ENCODE data around the gene VEPH1. TPM values are rescaled to one million over a fixed set of nuclear protein-coding genes. Genes with fewer than 3 reads are reported as not detected.

The VEPH1 gene
- total and polyA plus RNA-seq, 9 of the 15 experiments (the other 6 are each of a cell fraction or from before 2014, with no cell fraction given): 4.5 to 15.6 (median 5.8) TPM

DNA sequence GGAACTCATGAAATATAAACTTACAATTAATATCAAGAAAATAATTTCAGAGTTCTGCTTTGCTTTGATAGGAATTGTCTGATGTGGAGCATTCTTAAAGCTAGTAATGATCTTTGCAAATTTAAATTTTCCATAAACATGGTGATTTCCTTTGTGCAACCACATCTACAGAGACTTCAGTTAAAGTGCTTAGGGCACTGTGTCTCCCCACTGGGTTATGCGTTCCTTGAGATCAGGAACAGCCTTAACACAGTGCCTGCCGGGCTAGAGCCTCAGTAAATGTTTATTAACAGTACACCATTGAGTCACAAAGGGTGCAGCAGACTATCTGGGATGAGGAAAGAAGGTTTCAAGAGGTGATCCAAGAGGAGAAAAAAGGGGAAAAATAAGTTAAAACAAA lies 235.2 kb downstream of the VEPH1 start:
- no peaks in the 10 kb centered on the region for H3K9me1 ChIP-seq (ENCODE audit: control insufficient read depth, insufficient read depth, low read length)
- H3K4me3 ChIP-seq: no peak overlapping the region
- no peak overlapping the region for H2AFZ ChIP-seq (ENCODE audit: low read depth, low read length)
- WGBS (ENCODE audit: insufficient coverage, low coverage, missing lambda C conversion rate): 15% methylated on average over 2 of the region's 2 CpGs
- no peaks in the 10 kb centered on the region for H3K36me3 ChIP-seq (ENCODE audit: control insufficient read depth, insufficient read depth, low read length)
- no peaks in the 10 kb centered on the region for H4K20me1 ChIP-seq (replicated peaks; ENCODE audit: control insufficient read depth, insufficient read depth, low read length)
- no peak overlapping the region for H3K9ac ChIP-seq (ENCODE audit: insufficient read depth in 1 of 2, low read depth in 2 of 2, low read length in 2 of 2)
- H3K79me2 ChIP-seq (ENCODE audit: control insufficient read depth, insufficient read depth, low read length): no peaks in the 10 kb centered on the region
- POLR2A ChIA-PET: interaction anchor here (0.5 kb wide), 1 partner anchor 20 kb away, joined by 3 read pairs; no protein-coding TSS in a partner anchor
- BruUV-seq (replicated peaks): no TSS peak
- in situ Hi-C loops (cut with MboI): no loop called here
- FAIRE-seq (no peak), ATAC-seq (no peak), DNase-seq (ENCODE audit: extremely low read depth in 1 of 4, low spot score in 3 of 4) (no peak)
- H3K27me3 ChIP-seq (ENCODE audit: control insufficient read depth in 2 of 2, insufficient read depth in 2 of 2, low read length in 2 of 2): no peaks in the 10 kb centered on the region
- intact Hi-C loops (cut with micrococcal nuclease): no loop called here
- CTCF ChIA-PET (ENCODE audit: low intra/inter-chr PET ratio): interaction anchor here (0.6 kb wide), 1 partner anchor 45 kb away, joined by 3 read pairs; no protein-coding TSS in a partner anchor
- H3K27ac ChIP-seq (ENCODE audit: extremely low read depth, low read depth, low read length): no peak overlapping the region
- H3K9me3 ChIP-seq (replicated peaks; ENCODE audit: control insufficient read depth, insufficient read depth, low read depth, low read length): no peaks in the 10 kb centered on the region
- peaks cover 0 to 11% of the 10 kb centered on the region in 2 experiments; a peak in 3 of 5 replicates for H3K4me1 ChIP-seq (replicated peaks in 1 of 2; ENCODE audit: control insufficient read depth in 2 of 2, insufficient read depth in 2 of 2, low read length in 2 of 2)
- no peak overlapping the region for H3K4me2 ChIP-seq (ENCODE audit: insufficient read depth, low read length)
- TF ChIP-seq ZZZ3 (IDR thresholded peaks at IDR 0.05): no peak
- TF ChIP-seq, protein P1, sequence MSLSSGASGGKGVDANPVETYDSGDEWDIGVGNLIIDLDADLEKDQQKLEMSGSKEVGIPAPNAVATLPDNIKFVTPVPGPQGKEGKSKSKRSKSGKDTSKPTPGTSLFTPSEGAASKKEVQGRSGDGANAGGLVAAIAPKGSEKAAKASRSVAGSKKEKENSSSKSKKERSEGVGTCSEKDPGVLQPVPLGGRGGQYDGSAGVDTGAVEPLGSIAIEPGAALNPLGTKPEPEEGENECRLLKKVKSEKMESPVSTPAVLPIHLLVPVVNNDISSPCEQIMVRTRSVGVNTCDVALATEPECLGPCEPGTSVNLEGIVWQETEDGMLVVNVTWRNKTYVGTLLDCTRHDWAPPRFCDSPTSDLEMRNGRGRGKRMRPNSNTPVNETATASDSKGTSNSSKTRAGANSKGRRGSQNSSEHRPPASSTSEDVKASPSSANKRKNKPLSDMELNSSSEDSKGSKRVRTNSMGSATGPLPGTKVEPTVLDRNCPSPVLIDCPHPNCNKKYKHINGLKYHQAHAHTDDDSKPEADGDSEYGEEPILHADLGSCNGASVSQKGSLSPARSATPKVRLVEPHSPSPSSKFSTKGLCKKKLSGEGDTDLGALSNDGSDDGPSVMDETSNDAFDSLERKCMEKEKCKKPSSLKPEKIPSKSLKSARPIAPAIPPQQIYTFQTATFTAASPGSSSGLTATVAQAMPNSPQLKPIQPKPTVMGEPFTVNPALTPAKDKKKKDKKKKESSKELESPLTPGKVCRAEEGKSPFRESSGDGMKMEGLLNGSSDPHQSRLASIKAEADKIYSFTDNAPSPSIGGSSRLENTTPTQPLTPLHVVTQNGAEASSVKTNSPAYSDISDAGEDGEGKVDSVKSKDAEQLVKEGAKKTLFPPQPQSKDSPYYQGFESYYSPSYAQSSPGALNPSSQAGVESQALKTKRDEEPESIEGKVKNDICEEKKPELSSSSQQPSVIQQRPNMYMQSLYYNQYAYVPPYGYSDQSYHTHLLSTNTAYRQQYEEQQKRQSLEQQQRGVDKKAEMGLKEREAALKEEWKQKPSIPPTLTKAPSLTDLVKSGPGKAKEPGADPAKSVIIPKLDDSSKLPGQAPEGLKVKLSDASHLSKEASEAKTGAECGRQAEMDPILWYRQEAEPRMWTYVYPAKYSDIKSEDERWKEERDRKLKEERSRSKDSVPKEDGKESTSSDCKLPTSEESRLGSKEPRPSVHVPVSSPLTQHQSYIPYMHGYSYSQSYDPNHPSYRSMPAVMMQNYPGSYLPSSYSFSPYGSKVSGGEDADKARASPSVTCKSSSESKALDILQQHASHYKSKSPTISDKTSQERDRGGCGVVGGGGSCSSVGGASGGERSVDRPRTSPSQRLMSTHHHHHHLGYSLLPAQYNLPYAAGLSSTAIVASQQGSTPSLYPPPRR (CRISPR knock-in tag; IDR thresholded peaks at IDR 0.05; ENCODE audit: borderline replicate concordance): no peak
- TF ChIP-seq TEAD4 (IDR thresholded peaks at IDR 0.05; ENCODE audit: low read length): no peak
- TF ChIP-seq TEAD4 (CRISPR knock-in tag; IDR thresholded peaks at IDR 0.05; ENCODE audit: borderline replicate concordance): no peak
- TF ChIP-seq BDP1 (IDR thresholded peaks at IDR 0.05; ENCODE audit: insufficient read depth, insufficient read length): no peak
- no peak for TF ChIP-seq FOXJ2 (tag; IDR thresholded peaks at IDR 0.05)
- TF ChIP-seq, protein P2, sequence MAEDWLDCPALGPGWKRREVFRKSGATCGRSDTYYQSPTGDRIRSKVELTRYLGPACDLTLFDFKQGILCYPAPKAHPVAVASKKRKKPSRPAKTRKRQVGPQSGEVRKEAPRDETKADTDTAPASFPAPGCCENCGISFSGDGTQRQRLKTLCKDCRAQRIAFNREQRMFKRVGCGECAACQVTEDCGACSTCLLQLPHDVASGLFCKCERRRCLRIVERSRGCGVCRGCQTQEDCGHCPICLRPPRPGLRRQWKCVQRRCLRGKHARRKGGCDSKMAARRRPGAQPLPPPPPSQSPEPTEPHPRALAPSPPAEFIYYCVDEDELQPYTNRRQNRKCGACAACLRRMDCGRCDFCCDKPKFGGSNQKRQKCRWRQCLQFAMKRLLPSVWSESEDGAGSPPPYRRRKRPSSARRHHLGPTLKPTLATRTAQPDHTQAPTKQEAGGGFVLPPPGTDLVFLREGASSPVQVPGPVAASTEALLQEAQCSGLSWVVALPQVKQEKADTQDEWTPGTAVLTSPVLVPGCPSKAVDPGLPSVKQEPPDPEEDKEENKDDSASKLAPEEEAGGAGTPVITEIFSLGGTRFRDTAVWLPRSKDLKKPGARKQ (CRISPR knock-in tag; IDR thresholded peaks at IDR 0.05): no peak
- TF ChIP-seq ZNF77 (CRISPR knock-in tag; IDR thresholded peaks at IDR 0.05): no peak
- no peak for TF ChIP-seq POU5F1 (IDR thresholded peaks at IDR 0.05; ENCODE audit: borderline replicate concordance, low read depth, low read length, partially characterized antibody)
- TF ChIP-seq, protein P3, sequence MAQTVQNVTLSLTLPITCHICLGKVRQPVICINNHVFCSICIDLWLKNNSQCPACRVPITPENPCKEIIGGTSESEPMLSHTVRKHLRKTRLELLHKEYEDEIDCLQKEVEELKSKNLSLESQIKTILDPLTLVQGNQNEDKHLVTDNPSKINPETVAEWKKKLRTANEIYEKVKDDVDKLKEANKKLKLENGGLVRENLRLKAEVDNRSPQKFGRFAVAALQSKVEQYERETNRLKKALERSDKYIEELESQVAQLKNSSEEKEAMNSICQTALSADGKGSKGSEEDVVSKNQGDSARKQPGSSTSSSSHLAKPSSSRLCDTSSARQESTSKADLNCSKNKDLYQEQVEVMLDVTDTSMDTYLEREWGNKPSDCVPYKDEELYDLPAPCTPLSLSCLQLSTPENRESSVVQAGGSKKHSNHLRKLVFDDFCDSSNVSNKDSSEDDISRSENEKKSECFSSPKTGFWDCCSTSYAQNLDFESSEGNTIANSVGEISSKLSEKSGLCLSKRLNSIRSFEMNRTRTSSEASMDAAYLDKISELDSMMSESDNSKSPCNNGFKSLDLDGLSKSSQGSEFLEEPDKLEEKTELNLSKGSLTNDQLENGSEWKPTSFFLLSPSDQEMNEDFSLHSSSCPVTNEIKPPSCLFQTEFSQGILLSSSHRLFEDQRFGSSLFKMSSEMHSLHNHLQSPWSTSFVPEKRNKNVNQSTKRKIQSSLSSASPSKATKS (CRISPR knock-in tag; IDR thresholded peaks at IDR 0.05): no peak
- TF ChIP-seq TRIM28 (IDR thresholded peaks at IDR 0.05): no peak
- TF ChIP-seq SAFB (IDR thresholded peaks at IDR 0.05; ENCODE audit: borderline replicate concordance, low read depth, low read length): no peak
